ENCODE measurements around the gene VARS1.

Gene VARS1

GRCh38 chr6:31792090-31792374, 3.5 kb downstream of the VARS1 start:
- DNase-seq: no peak

- DNase-seq: no peak
Observed at GRCh38 chr6:31791324-31792089, 4.0 kb downstream of the VARS1 start.

- DNase-seq: no peak
Observed at GRCh38 chr6:31785475-31785874, 10.1 kb downstream of the VARS1 start.

GRCh38 chr6:31784098-31784925, 11.2 kb downstream of the VARS1 start:
- no peak for DNase-seq

- DNase-seq: no peak
Observed at GRCh38 chr6:31782126-31782855, 13.3 kb downstream of the VARS1 start.

GRCh38 chr6:31781244-31782125, 14.1 kb downstream of the VARS1 start:
- no peak for DNase-seq

- no peak for DNase-seq
Observed at GRCh38 chr6:31780507-31781243, 14.9 kb downstream of the VARS1 start.

GRCh38 chr6:31779908-31780307, 15.6 kb downstream of the VARS1 start:
- no peak for DNase-seq

GRCh38 chr6:31778999-31779885, 16.3 kb downstream of the VARS1 start:
- DNase-seq: no peak

GRCh38 chr6:31778193-31778592, 17.4 kb downstream of the VARS1 start:
- no peak for DNase-seq

- no peak for DNase-seq
Observed at GRCh38 chr6:31777667-31778050, 17.9 kb downstream of the VARS1 start.

GRCh38 chr6:31776989-31777666, 18.4 kb downstream of the VARS1 start, which contains the start of gene VWA7:
TSS of gene VWA7 (minus strand) at chr6:31777328. CDS start at chr6:31776779, 549 bp downstream.
- DNase-seq: no peak

GRCh38 chr6:31776485-31776988, 19.0 kb downstream of the VARS1 start:
- no peak for DNase-seq

GRCh38 chr6:31775633-31776484, 19.7 kb downstream of the VARS1 start:
- DNase-seq: no peak

GRCh38 chr6:31775184-31775583, 20.4 kb downstream of the VARS1 start:
- DNase-seq: no peak

- DNase-seq: no peak
Observed at GRCh38 chr6:31771992-31772358, 23.6 kb downstream of the VARS1 start.

- DNase-seq: no peak
Observed at GRCh38 chr6:31770860-31771259, 24.7 kb downstream of the VARS1 start.

- no peak for DNase-seq
Observed at GRCh38 chr6:31769684-31770371, 25.7 kb downstream of the VARS1 start.
